Endothelial cell (in vitro differentiated cells): Measurements from ENCODE around the gene DGCR8. TPM values are rescaled to one million over a fixed set of nuclear protein-coding genes. Genes with fewer than 3 reads are reported as not detected.

Experiments used
- DNase-seq: peaks from one replicate; pipeline ENCODE4 v3.0.0; 2021; ENCODE audit warnings: low spot score
- H3K27ac Mint-ChIP-seq: one replicate; pipeline ENCODE4 v1.8.0; 2021; ENCODE audit warnings: mixed read lengths, inconsistent platforms; ENCODE audit not compliant: unreplicated experiment
- H3K27me3 Mint-ChIP-seq: one replicate; pipeline ENCODE4 v1.8.0; 2021; ENCODE audit warnings: mild to moderate bottlenecking, moderate library complexity, mixed read lengths, inconsistent platforms; ENCODE audit not compliant: unreplicated experiment
- H3K36me3 Mint-ChIP-seq: one replicate; pipeline ENCODE4 v1.8.0; 2021; ENCODE audit warnings: mild to moderate bottlenecking, low read depth, mixed read lengths, inconsistent platforms; ENCODE audit not compliant: unreplicated experiment
- H3K4me1 Mint-ChIP-seq: one replicate; pipeline ENCODE4 v1.8.0; 2021; ENCODE audit warnings: mild to moderate bottlenecking, mixed read lengths, inconsistent platforms; ENCODE audit not compliant: unreplicated experiment
- H3K4me3 Mint-ChIP-seq: one replicate; pipeline ENCODE4 v1.8.0; 2021; ENCODE audit warnings: mild to moderate bottlenecking, mixed read lengths, inconsistent platforms; ENCODE audit not compliant: unreplicated experiment
- H3K9me3 Mint-ChIP-seq: one replicate; pipeline ENCODE4 v1.8.0; 2021; ENCODE audit warnings: mixed read lengths, inconsistent platforms; ENCODE audit not compliant: unreplicated experiment
- CTCF ChIP-seq: fragments of 200-600 bp; sonication (generic); IDR thresholded peaks from one replicate; pipeline ENCODE4 v1.5.0; 2021; ENCODE audit warnings: antibody characterized with exemption; ENCODE audit not compliant: unreplicated experiment
- long read RNA-seq: library from polyadenylated mRNA; unstranded; transcript quantifications from one replicate; pipeline ENCODE4 v2.0.0, GENCODE V29; 2020; ENCODE audit not compliant: unreplicated experiment
- total RNA-seq: library from RNA; stranded (reverse); fragmentation: NEBNext Ultra II Directional; extraction: Animal tissue kit (Norgen Biotek cat#: 25700); gene quantifications from one replicate; pipeline ENCODE4 v1.2.1, GENCODE V29; 2021; ENCODE audit not compliant: unreplicated experiment

The DGCR8 gene
- total RNA-seq: 46.6 TPM
- long read RNA-seq, full-length matches to known transcripts: 1 of 2 reads
- long read RNA-seq, partial matches to known transcripts: 0 of 2 reads
- long read RNA-seq, other reads (novel, unspliced or antisense): 1 of 2 reads

GRCh38 chr22:20079745-20080444 is at the start of gene DGCR8:
DGCR8 (plus strand) TSS chr22:20080241; CDS start chr22:20085964, 5,723 bp downstream.
- H3K27ac Mint-ChIP-seq: peak within 1 kb of the TSS; percentile 92
- peaks cover 14% of the 10 kb centered on the region for H3K36me3 Mint-ChIP-seq
- no peaks in the 10 kb centered on the region for H3K9me3 Mint-ChIP-seq
- peaks cover 12% of the 10 kb centered on the region for H3K27me3 Mint-ChIP-seq
- peak within 1 kb of the TSS; percentile 90 for H3K4me3 Mint-ChIP-seq
- peaks cover 29% of the 10 kb centered on the region for H3K4me1 Mint-ChIP-seq
- TF ChIP-seq CTCF: no peak
- DNase-seq: peak; percentile 91

GRCh38 chr22:20031732-20032406 is 48.2 kb upstream of the DGCR8 start:
- peaks cover 2% of the 10 kb centered on the region for H3K4me1 Mint-ChIP-seq
- peaks cover 6% of the 10 kb centered on the region for H3K27me3 Mint-ChIP-seq
- no peak overlapping the region for H3K27ac Mint-ChIP-seq
- no peaks in the 10 kb centered on the region for H3K36me3 Mint-ChIP-seq
- no peak overlapping the region for H3K4me3 Mint-ChIP-seq
- no peak for DNase-seq
- TF ChIP-seq CTCF: no peak
- no peaks in the 10 kb centered on the region for H3K9me3 Mint-ChIP-seq

- no peak overlapping the region for H3K4me3 Mint-ChIP-seq
- no peaks in the 10 kb centered on the region for H3K36me3 Mint-ChIP-seq
- no peak for DNase-seq
- H3K9me3 Mint-ChIP-seq: no peaks in the 10 kb centered on the region
- peaks cover 6% of the 10 kb centered on the region for H3K27me3 Mint-ChIP-seq
- peaks cover 7% of the 10 kb centered on the region for H3K4me1 Mint-ChIP-seq
- no peak overlapping the region for H3K27ac Mint-ChIP-seq
- no peak for TF ChIP-seq CTCF
Measured at GRCh38 chr22:20032407-20032991, 47.5 kb upstream of the DGCR8 start.

- H3K4me3 Mint-ChIP-seq: no peak overlapping the region
- no peak for TF ChIP-seq CTCF
- no peaks in the 10 kb centered on the region for H3K36me3 Mint-ChIP-seq
- no peaks in the 10 kb centered on the region for H3K9me3 Mint-ChIP-seq
- DNase-seq: no peak
- no peak overlapping the region for H3K27ac Mint-ChIP-seq
- peaks cover 6% of the 10 kb centered on the region for H3K27me3 Mint-ChIP-seq
- peaks cover 12% of the 10 kb centered on the region for H3K4me1 Mint-ChIP-seq
Measured at GRCh38 chr22:20033045-20033706, 46.9 kb upstream of the DGCR8 start.
